Measurements from ENCODE around the gene SLC19A1. TPM values are rescaled to one million over a fixed set of nuclear protein-coding genes. Genes with fewer than 3 reads are reported as not detected.

Gene SLC19A1
- polyA plus RNA-seq, 5 donors = 22.7 to 36.4 (median 24.4) TPM

DNA sequence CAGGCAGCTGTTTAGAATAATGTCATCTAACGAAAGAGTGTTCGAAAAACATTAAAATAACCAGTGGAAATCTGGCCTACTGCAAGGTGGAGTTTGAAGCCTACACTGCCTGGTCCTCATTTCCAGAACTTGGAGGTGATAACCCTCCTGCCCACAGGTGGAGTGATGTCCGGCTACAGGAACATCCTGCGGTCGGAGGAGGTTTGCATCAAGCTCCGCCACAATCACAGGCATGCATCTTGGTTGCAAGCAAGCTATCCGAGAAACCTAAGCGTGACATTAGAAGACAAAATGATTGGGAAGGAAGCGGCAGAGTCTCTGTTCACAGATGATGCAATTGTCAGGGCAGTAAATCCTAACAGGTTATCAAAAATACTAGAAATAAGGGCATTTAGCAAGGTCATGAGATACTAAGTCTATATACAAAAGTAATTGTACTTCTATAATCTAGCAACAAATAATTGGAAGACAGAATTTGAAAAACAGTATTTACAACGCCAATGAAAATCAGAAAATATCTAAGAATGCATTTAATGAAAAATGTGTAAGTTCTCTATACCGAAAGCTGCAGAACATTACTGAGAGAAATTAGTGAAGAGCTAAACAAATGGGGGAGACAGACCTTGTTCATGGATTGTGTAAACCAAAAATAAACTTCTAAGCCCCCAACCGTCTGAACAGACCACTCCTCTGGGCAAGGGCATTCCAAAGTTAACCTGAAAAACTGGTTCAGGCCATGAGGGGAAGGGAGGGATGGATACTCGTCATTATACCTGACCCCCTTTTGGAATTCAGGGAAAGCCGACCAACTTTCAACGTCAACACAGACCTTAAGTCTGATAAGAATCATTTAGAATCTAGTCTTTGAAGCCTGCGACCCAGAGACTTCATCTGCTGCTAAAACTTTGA lies 4.7 kb upstream of the SLC19A1 start:
- no peak for DNase-seq

DNA sequence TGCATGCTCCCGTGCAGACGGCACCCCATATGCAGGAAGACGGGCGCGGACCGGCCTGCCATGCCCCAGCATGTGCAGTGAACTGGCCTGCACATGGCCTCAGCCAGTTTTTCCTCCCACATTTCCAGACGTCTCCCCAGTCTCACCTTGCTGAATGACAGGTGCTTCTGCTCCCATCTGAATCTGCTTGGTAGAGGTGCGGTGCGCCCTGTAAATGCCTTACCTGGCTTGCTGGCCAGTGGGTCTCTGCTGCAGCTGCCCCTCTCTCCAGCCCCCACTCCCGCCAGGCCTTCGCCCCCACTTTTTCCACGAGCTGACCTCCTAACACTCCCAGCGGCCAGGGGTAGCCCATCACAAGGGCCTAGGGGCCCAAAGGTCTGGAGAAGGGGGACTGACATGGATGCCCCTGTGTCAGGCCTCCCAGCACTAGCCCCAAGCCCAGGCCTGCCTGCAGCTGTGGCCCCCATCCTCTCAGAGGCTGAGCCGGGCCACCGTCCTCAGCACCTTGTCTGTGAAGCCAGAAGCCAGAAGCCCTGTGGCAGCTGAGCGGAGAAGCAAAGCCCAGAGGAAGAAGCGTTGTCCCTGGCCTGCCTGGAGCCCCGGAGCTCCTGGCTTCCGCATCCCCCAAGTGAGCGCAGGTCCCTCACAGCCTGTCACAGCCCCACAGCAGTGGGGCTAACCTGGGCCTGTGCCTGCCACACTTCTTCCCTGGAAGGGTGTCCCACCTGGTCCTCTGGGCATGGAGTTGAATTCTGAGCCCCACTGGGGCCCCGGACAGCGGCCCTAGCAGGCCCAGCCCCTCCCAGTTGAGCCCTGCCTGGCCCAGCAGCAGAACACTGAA lies 3.7 kb upstream of the SLC19A1 start:
- DNase-seq = no peak

DNA sequence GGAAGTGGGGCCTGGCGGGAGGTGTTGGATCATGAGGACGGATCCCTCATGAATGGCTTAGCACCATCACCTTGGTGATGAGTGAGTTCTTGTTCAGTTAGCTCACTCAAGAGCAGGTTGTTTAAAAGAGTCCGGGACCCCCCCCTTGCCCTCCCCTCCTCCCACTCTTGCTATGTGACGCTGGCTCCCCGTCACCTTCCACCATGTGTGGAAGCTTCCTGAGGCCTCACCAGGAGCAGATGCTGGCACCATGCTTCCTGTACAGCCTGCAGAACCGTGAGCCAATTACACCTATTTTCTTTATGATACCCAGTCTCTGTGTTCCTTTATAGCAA lies 3.0 kb upstream of the SLC19A1 start:
- DNase-seq = no peak

DNA sequence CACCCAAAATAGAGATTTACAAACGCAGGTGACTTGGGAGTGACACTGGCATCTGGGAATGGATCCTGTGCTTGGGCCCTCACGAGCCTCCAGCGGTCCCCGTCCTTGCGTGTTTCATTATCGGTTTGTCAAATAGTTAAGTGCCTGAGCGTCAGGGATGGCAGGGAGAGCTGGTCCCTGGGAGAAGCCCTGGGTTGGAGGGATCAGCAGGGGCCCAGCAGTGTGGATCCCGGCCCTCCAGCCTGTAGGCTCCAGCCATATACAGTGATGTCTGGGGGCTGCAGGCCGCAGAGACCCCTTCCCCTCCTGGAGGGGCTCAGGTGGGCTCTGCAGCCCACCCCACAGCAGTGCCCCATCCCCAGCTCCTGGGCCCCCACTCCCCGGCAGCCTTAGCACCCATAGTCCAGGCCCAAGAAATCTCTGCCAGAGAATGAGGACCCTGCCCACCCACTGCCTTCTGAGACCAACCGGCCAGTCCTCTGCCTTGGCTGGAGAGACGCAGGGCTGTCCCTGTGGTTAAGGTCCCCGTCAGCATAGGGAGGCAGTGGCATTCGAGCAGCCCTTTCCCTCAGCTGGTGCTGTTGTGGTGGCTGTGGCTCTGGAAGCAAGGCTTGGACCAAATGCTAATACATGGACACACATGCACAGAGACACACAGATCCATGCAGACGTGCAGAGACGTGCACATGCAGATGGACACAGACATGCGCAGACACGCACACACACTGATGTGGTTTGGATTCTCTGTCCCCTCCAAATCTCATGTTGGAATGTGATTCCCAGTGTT lies 2.4 kb upstream of the SLC19A1 start:
- DNase-seq = no peak

DNA sequence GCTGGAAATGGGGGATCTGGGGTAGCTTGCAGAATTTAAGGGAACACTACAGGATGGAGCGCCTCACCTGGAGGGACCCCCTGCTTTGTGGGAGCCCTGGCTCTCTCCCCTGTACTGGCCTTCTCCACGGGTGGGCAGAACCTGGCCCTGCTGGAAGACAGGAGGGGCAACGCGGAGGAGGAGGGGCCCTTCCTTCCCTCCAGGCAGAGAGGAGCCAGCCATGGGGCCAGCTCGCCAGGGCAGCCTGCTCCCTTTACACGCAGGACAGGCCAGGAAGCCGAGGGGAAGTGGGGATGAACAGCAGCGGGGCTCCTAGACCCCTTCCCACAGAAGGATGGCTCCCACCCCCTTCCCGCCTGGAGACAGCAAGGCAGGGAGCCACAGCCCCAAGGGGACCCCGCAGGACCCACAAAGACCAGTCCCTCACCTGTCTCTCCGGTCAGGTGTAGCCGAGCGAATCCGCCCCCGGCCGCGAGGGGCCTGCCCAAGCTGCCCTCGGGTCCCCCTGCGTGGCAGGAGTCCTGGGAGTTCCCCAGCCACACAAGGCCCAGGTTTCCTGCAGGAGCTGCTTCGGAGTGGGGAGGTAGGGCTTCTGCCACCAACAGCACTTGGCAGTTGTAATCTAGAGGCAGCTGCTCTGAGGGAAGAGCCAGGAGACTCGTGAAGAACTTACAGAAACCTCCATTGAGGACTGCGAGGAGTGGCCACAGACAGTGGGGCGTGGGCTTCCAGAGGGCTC lies 1.6 kb upstream of the SLC19A1 start:
- no peak for DNase-seq

DNA sequence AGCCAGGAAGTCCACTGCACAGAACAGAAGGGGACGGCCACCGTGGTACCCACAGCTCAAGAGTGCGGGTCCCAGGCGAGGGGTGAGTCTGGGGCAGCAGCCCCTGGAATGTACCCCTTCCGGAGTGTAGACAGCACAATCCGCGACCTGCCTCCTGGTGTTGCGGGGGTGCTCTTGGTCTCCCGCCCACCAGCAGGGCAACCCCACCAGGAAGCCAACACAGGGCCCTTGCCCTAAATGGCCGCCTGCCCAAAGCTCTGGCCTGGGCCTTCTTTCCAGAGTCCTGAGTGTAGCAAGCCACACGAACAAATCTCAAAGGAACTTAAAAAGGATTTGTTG lies 1.1 kb upstream of the SLC19A1 start:
- DNase-seq = no peak

DNA sequence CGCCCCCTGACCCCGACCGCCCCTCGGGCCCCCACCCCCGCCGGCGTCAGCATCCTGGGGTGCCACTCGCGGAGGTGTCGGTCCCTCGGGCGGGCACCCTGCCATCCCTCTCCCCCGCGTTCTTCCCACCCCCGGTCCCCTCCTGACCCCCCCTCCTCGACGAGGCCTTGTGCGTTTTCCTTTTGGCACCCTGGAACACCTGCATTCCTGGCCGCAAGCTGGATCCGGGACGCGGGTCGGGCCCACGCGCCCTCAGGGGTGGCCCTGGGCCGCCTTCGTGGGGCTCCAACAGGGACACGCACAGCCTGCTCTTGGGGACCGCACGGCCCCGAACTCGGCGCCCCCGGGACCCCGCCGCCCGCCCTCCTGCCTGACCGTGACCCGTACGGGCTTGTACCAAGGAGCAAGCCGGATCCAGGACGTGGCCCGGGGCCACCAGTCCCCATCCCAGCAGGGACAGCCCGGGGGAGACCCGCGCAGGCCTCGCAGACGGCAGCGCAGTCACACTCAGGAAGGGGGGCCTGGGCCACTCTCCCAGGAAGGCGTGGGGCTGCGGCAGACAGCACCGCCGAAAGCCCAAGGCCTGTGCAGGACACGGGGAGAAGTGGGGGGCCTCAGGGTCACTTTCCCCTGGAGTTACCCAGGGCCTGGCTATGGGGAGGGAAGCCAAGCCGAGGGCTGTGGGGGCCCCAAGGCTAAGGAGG lies 579 bp upstream of the SLC19A1 start:
- no peak for DNase-seq

DNA sequence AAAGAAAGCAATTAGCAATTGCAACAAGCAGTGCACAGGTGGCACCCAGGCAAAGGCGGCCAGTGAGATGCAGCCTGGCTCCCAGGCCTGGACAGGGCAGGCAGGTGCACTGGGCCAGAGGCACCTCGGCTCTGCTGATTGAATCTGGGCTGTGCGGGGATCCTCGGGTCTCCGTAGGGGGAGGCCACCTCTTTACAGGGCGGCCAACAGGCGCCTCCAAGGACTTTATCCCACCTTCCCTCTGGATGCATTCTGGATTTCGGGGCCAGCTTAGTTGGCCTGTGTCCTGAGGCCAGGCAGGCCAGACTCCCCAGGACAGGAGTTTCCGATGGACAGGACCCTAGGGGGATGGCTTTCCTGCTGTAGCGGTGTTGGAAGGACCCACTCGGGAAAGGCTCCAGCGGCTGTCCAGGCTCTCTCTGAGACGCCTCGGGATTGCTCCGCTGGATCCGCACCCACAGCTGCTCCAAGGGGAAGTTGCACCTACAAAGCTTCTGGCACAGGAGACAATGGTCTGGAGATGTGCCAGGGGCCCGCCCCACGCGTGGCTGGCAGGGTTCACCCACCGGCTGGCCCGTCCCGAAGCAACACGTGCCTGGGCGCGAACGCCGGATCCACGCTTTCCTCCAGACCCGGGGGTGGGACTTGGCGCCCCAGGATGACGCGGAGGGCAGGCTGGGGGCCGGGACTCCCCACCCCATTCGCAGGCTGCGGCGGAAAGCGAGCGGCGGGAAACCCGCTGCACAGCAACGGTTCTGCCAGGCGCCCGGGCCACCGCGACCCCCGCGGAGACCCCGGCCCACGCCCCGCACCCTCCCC lies 810 bp downstream of the SLC19A1 start:
- DNase-seq = no peak

DNA sequence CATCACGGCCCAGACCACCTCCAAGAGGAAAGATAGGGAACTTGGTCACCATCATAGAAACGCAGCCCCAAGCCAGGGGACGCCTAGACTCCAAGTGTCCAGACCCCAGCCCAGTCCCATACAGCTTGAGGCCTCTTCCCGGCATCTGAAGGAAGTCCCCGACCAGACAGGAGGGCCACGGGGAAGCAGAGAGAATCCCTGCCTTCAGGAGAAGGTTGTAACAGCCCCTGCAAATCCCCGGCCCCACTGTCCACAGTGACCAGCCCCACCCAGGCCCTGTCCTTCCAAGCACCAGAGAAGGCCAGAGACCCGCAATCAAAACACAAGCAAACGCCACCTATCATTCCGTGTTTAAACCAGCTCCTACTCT lies 1.7 kb downstream of the SLC19A1 start:
- no peak for DNase-seq

DNA sequence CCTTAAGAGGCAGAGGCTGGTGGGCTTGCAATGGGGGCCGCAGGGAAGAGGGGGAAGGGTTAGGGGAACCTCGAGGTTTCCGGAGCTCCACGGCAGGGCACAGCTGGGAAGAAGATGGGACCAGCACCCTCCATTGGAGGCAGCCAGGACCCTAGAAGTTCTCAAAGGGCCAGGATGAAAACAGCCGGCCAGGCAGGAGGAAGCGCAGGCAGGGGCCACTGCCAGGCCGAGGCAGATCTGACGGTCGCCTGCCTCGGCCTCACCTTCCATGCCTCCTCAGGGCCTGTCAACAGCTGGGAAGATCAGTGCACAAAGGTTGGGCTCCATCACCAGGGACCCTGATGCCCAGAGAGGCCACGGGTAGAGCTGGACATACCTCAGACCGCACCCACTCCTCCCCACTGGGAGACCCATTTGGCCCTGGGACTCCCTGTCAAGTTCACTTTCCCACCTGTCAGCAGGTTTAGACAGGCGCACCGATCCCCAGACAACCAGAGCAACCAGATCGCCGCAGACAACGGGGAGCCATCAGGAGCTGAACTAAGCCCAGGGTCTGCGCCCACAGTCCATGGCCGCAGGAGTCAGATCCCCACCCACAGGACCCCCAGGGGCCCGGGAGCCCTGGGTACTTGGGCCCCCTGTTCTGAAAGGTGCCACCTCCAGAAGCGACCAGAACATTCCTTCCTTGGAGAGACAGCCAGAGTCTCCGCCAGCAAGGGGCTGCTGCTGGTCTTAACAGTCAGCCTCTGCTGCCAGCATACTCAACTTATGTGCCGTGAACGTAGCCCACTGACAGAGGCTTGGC lies 2.2 kb downstream of the SLC19A1 start:
- DNase-seq = no peak

DNA sequence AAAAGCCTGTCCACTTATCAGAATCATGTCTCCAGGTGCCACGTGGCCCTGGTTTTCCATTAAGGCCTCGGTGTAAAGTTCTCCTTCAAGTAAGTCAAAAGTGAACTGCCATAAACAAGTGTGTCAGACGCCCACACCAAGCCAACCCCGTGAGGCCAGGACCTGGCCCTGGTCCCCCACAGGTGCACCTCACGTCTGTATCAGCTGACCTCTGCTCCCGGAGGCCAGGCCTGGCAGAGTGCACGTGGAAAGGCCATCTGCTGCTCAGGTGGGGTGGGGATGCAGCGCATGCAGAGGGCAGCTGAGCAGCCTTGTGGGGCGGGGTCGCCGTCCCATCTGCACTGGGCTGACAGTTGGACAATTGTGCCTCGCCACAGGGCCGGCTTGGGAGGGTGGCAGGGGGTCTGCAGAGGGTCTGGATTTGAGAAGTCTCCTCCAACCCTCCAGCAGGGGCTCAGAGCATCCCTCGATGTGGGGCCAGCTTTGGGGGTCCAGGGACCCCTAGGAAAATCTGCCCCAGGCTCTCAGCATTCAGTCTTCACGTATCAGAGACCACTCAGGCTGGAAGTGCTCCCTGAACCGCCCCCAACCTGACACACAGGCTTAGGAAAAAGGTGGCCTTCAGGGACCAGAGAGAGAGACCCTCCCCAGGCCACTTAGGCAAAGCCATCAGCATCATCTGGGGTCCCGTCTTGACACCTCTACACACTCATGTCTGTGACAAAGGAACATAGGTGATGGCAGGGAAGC lies 3.0 kb downstream of the SLC19A1 start:
- no peak for DNase-seq

DNA sequence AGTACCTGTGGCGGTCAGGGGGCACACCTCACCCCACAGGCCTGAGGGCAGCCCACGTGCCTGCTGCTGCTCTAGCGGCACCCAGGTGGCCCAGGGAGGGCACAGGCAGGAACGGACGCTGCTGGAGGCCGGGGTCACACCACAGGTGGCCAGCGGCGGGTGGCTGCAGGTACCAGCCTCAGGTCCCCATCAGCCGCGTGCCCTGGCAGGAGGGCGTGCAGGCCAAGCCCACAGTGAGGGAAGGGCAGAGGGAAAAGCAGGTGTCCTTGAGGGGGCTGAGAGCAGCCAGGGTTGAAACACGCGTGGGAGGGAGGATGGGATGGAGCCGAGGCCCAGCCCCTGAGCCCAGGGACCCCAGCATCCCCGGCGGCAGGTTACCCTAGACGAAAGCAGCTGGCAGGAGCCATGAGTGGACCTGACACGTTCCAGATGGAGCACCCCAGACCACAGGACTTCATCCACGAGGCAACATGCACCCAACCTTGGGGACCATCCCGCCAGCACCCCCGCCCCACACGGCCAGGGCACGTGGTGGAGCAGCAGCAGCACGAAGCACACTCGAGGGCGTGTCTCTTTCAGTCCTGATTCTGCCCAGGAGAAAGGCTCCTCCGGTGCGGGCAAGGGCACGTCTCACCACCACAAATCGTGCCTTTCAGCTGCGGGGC lies 3.7 kb downstream of the SLC19A1 start:
- no peak for DNase-seq

DNA sequence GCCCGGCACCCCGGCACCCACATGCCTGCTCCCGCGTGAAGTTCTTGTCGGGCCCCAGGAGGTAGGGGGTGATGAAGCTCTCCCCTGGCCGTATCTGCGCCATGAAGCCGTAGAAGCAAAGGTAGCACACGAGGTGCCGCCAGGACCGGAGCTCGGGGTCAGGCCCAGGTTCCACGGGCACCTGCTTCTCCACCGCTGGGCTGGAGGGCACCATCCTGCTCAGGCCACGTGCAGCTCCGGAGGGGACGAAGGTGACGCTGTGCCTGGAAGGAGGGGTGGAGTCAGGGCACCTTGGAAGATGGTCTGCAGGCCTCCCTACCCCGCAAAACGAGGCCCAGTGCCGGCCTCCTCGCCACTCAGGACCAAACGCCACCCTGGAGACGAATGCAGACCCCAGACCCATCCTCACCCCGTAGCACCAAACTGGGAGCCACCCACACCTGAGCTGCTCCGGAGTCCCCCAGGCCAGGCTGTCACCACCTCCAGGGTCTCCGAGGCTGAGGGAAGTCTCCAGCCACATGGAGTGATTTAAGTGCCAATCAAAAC lies 4.4 kb downstream of the SLC19A1 start:
- DNase-seq = no peak

DNA sequence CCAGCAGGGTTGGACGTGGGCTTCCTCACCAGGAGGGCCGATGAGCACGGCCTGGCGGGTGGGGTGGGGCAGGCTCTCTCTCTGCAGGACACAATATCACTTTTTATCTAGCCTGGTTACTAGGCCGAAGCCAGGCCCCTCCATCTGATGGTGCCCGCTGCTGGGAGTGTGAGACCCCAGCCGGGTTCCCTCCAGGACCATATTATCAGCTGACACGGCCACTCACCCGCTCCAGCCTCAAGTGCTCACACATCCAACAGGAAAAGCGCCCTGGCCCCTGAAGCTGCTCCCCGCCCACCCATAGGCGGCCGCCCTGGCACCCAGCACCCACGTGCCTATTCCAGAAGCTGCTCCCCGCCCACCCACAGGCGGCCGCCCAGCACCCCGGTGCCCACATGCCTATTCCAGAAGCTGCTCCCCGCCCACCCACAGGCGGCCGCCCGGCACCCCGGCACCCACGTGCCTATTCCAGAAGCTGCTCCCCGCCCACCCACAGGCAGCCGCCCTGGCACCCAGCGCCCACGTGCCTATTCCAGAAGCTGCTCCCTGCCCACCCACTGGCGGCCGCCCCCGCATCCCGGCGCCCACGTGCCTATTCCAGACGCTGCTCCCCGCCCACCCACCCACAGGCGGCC lies 5.0 kb downstream of the SLC19A1 start:
- no peak for DNase-seq

DNA sequence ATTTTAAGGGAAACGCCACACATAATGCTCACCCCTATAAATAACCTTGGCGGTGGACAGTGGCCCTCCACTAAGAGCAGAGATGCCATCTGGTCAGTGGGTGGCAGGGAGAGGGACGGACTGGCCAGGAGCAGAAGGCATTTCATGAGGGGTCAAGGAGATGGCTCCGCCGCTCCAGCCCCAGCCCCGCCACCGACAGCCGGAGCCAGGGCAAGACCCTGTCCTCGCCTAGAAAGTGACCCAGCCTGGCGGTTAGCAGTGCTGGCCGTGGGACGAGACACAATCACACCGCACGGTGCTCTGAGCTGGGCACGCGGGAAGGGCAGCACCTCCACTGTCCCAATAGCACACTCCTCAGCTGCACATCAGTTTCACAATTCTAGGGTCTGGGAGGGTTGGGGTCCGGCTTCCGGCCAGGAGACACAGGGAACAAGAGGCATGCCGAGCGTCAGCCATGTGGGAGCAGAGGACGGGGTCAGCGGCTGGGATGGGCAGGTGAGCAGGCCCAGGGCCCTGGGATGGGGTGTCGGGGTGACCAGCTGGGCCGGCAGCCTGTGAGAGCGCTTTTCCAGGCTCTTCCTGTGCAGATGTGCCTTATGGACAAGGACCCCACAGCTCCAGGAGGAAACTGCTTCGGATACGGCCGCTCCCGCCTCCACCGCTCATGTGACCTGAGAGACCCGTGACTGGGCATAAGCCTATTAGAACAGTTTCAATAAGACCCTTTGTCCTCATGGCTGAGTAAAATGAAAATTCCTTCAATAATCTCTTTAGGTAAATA lies 5.7 kb downstream of the SLC19A1 start:
- DNase-seq = no peak

DNA sequence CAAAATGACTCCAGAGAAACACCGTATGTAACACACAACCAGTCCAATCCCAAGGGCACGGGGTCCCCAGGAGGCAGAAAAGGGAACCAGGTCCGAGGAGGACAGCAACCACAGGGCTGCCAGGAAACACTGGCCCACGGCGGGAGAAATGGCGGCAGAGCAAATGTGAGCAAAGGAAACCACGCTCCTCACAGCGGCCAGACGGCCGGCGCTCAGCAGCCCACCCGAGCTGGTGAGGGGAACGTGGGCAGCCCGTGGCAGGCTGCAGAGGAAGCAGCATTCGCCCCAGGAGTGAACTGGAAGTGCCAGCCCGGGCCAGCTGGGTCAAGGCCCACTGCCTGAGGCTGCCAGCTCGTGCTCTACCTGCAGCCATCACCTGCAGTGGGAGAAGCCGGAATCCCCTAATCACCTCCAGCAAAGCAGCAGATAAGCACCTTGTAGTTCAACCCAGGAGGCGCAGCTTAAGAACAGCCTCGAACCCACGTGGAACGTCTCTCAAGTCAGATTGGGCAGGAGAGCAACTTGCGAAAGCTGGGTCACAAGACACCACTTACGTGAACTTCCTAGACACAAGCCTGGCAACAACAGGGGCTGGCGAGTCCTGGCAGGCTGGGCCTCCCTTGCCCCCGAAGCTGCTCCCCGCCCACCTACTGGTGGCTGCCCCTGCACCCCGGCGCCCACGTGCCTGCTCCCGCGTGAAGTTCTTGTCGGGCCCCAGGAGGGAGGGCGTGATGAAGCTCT lies 6.7 kb downstream of the SLC19A1 start:
- no peak for DNase-seq
